Activated CD8-positive, alpha-beta memory T cell treated with anti-CD3 and anti-CD28 coated beads, Interleukin-2, amount 50 U/mL, for 1 hour (primary cell): ENCODE data around the gene DSCAM.
"Not testable (repeated sequence)": the region's sequence is repeated elsewhere in the genome, so short reads cannot be mapped to it uniquely, and the experiment has no call there.

Source experiments
- DNase-seq: peaks from one replicate; pipeline ENCODE4 v3.0.0-alpha.2; 2020; ENCODE audit errors: extremely low read depth

The DSCAM gene, protein sequence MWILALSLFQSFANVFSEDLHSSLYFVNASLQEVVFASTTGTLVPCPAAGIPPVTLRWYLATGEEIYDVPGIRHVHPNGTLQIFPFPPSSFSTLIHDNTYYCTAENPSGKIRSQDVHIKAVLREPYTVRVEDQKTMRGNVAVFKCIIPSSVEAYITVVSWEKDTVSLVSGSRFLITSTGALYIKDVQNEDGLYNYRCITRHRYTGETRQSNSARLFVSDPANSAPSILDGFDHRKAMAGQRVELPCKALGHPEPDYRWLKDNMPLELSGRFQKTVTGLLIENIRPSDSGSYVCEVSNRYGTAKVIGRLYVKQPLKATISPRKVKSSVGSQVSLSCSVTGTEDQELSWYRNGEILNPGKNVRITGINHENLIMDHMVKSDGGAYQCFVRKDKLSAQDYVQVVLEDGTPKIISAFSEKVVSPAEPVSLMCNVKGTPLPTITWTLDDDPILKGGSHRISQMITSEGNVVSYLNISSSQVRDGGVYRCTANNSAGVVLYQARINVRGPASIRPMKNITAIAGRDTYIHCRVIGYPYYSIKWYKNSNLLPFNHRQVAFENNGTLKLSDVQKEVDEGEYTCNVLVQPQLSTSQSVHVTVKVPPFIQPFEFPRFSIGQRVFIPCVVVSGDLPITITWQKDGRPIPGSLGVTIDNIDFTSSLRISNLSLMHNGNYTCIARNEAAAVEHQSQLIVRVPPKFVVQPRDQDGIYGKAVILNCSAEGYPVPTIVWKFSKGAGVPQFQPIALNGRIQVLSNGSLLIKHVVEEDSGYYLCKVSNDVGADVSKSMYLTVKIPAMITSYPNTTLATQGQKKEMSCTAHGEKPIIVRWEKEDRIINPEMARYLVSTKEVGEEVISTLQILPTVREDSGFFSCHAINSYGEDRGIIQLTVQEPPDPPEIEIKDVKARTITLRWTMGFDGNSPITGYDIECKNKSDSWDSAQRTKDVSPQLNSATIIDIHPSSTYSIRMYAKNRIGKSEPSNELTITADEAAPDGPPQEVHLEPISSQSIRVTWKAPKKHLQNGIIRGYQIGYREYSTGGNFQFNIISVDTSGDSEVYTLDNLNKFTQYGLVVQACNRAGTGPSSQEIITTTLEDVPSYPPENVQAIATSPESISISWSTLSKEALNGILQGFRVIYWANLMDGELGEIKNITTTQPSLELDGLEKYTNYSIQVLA (N-terminal part only)

DNA sequence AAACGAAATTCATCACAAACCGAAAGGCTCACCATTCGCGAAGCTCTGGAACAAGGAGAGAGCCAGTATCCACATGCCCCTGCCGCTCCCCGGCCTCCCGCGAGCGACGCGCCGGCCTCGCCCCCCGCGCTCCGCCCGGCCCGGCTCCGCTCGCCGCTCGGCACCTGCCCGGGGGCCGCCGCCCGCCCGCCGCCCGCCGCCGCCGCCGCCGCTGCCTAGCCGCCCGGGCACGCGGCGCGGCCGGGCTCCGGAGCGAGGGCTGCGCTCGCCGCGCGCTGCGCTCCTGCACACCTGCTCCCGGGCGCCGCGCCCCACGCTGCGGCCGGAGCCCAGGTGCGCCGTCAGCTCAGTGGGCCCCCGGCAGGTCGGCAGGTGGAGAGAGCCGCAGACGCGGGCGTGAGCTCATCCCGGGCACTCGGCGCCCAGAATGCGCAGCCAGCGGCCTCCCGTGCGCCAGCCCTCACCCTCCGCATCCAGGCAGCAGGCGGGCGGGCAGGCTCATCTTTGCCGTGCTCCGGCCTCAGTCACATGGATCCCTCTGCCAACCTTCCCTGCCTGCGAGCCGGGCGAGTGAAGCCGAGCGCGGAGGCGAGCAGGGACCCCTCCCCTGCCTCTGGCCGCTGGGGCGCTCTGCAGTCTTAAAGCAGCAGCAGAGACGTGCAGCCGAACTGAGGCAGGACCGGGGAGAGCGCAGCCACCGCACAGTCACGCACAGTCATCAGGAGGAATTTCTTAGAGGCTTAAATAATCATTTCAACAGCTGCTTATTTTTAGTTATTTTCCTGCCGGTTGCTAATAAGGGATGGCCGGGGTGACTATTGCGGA lies at the start of gene DSCAM:
DSCAM (minus strand) TSS at position 572 of the 825 bp plus-strand sequence; CDS start at position 75, 497 bp downstream.
- no peak for DNase-seq

DNA sequence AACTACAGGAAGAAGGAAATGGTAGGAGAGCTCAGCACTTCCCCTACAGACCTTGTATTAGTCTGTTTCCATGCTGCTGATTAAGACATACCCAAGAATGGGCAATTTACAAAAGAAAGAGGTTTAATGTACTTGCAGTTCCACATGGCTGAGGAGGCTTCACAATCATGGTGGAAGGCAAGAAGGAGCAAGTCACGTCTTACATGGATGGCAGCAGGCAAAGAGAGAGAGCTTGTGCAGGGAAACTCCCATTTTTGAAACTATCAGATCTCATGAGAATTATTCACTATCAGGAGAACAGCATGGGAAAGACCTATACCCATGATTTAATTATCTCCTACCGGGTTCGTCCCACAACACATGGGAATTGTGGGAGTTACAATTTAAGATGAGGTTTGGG lies 48.7 kb upstream of the DSCAM start:
- DNase-seq, result not testable (repeated sequence)

GRCh38 chr21:40886931-40887330 lies 40.0 kb upstream of the DSCAM start:
- no peak for DNase-seq

DNA sequence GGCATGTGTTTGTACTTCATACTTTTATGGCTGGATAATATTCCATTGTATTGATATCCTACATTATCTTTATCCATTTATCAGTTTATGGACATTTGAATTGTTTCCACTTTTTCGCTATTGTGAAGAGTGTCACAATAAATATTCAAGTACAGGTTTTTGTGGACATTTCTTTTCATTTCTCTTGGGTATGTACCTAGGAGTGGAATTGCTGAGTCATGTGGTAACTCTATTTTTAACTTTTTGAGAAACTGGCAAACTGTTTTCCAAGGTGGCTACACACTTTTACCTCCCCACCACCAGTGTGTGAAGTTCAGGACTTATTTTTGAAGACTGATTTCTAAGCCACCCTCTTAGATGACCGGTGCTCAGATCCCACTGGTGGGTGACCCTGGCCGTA lies 39.0 kb upstream of the DSCAM start:
- DNase-seq, result no peak

DNA sequence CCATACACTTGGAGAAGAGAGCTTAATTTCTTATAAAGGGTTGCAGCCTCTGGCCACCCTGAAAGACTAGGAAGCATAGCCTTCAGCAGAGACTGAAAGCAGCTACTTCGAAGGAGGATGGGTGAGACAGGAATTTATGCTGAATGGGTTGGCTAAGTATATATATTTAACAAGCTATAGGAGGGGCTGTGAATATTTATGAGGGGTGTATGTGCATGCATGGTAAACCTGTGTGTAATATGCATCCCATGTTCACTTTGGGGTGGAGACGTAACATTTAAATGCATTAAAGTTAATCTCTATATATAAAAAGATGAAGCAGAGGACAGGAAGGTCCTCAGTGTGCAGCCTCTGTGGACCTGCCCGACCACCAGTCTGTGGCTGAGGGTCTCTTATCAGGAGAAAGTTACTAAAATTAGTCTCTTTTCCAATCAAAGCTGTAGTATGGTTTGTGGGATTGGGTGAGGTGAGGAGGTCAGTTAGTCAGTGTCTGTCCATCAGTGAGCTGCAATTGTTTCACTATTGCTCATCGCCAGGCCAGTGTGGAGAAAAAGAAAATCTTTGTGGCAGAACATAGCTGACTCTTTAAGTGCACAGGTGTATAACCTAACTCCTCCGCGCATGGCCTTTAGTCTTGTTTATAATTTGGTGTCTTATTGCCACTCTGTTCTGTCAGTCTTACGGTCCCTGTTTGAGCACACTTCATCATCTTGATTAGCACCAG lies 35.4 kb upstream of the DSCAM start:
- no peak for DNase-seq

- no peak for DNase-seq
These were observed 34.8 kb upstream of the DSCAM start for GRCh38 chr21:40881767-40882166.

GRCh38 chr21:40871099-40871498 lies 24.1 kb upstream of the DSCAM start:
- no peak for DNase-seq

- DNase-seq, result no peak
These were observed 16.9 kb upstream of the DSCAM start for GRCh38 chr21:40863839-40864238.

DNA sequence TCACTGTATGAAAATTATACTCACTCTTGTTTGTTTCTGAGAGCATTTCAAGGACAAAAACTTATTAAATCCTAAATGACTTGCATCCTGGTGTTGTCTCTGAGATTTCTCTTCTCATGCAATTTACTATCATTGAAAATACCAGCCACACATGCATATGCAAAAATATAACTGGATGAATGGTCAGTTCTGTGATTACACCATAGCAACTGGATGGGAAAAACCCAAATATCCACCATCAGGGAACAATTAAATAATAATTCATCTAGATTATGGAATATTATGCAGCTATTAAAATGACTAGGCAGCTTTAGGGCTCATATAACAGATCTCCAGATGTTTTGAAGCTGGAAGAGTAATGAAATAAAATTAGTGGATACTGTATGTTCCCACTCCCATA lies 11.6 kb upstream of the DSCAM start:
- DNase-seq, result no peak

GRCh38 chr21:40853956-40854688 lies 7.2 kb upstream of the DSCAM start:
- no peak for DNase-seq

- DNase-seq, result no peak
These were observed 5.6 kb upstream of the DSCAM start for GRCh38 chr21:40852563-40852962.

DNA sequence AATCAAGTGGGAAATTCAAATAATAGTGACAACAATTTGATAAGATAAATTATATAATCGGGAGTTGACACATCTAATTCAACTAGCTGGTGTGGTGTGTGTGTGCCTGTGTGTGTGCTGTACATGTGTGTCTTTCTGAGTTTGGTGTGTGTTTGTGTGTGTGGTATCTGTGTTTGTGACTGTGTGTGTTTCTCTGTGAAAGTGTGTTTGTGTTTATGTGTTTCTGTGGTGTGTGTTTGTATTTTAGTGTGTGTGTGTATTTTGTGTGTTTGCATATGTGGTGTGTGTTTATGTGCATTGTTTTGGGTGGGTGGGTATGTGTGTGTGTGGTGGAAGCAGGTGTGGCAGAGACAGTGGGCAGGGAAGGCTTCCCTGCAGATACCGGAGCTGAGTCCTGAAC lies 4.8 kb upstream of the DSCAM start:
- no peak for DNase-seq

DNA sequence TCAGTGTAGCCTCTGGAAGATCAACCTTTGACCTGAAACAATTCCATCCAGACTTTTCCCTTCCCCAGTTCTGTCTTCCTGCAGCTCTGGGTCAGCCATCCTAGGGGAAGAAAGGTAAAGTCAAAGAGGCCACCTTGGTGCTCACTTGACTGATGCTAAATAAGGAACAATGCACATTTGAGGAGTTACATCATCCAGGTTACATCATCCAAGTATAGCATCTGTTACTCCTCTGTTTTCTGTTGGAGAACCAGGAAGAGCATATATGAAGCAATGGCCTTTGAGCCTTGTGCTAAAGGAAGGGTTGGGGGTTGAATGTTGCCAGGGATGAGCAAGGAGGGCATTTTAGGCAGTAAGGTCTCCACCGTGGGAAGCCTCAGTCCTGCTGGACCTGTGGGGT lies 3.1 kb upstream of the DSCAM start:
- DNase-seq, result no peak

DNA sequence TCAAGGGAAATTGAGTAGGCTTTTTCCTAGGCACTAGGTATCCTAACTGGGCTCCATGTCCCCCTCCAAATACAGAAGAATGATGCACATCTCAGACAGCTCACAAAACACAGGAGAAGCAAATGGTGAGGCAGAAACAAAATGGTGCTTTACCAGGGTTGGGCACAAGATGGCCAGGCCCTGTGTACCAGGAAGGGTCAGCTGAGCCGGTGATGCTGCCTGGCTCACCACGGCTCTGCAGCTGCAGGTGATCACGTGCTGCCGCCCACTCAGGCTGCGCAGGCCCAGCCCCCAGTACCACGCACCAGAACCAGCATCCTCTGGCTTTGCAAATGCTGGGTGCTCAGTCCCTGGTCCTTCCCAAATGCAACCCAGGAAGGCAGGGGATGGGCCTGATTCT lies 993 bp upstream of the DSCAM start:
- DNase-seq, result no peak

DNA sequence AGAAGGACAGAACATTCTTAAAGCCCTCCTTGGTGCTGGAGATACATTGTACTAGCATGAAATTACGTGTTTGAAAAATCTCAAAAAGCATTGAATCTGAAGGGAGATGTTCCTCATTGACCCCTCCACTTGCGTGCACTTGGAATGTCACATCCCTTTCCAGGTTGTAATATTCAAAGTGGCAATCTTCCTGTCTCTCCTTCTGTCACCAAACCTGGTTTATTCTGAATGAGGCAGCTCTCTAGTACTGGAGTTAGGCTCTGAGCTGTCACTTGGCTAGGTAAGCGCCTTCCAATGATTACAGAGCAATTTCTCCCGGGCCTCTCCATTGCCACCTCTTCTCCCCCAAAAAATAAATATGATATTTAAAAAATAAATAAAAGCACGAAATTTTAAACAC lies 855 bp downstream of the DSCAM start:
- DNase-seq, result no peak

DNA sequence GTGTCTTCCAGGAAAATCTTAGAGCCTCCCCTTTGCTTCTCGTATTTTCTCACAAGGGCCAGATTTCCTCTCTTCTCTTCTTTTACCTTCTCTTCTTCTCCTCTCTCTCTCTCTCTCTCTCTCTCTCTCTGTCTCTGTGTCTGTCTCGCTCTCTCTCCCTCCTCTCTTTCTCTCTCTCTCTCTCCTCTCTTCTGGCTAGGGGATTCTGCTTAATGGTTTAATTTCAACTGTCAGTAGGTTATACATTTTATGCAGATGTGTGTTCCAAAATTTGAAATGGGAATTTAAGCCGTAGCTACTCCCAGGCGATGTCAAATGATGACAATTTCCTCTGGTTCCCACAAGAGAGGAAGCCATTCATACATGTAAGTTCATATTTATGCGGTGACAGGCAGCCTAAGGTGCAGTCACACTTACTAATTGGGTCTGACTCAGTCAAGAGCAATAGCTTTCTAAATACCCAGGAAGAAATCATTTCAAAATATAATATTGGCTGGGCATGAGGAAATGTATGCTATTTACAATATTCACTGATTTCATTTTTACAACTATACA lies 1.4 kb downstream of the DSCAM start:
- no peak for DNase-seq

DNA sequence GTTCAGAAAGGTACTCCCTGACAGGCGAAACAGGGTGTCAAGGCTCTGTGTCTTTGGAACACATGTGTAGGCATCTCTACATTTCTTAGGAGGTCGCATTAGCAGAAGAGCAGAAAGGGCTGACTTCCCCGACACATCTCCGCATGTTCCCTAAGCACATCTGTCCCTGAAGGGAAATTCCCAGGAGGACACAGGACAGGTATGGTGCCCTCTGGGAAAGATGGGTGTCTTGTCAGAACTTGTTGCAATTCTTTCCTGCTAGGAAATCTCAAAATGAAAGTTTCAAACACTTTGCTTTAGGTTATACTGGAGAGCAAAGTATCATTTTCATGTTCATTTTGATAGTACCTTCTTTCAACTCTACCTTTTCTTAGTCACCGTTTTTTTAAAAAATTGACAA lies 2.0 kb downstream of the DSCAM start:
- DNase-seq, result no peak

GRCh38 chr21:40842197-40842552 lies 4.8 kb downstream of the DSCAM start:
- DNase-seq, result no peak

- no peak for DNase-seq
These were observed 5.3 kb downstream of the DSCAM start for GRCh38 chr21:40841524-40842196.
